IPS-NIHi7 (cell line): Measurements from ENCODE around the gene MCF2L.
"Not testable (repeated sequence)": the region's sequence is repeated elsewhere in the genome, so short reads cannot be mapped to it uniquely, and the experiment has no call there.

Experiments
- DNase-seq: peaks from one replicate; pipeline ENCODE4 v3.0.0; 2012; ENCODE audit warnings: mixed read lengths; ENCODE audit errors: extremely low spot score

Gene MCF2L

DNA sequence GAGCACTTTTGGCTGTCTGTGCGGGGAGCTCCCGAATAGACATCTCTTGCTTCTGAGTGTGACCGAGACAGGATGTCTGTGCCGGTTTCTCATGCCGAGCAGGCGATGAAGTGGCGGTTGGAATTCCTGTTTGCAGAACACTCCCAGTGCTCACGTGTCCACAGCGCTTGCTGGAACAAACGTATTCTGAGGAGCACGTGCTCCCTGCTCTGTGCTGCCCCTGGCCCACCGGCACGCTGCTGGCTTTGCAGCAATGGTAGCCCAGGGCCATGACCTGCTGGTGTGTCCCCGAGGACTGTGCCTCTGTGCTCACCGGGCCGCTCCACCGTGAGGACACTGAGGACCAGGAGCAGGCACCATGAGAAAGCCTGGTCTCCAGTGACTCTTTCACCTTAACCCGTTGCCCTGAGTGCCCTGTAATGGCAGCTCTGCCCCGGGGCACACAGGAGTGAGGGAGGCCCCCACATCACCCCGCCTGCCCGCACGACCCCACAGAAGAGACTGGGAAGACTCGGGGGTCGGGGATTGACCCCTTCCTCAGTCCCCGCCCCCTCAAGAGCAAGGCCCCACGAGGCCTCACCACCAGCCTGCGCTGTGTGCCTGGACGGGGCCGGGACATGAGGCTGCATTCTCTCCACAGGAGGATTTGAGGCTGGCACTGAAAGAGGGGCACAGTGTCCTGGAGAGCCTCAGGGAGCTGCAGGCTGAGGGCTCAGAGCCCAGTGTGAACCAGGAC lies 96.6 kb downstream of the MCF2L start:
- DNase-seq = no peak

DNA sequence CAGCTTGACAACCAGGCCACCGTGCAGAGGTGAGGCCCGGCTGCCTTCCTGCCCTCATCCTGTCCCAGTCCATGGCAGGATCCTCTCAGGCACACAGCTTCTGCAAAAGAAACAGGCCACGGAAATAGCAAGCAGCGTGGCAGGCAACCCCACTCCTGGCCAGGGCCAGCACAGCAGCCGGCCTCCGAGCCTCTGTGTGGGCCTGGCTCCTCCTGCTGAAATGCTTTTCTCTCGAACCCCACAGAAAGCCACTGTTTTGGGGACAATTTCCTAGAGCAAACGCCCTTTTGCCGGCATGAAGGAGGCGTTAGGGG lies 97.1 kb downstream of the MCF2L start:
- no peak for DNase-seq

DNA sequence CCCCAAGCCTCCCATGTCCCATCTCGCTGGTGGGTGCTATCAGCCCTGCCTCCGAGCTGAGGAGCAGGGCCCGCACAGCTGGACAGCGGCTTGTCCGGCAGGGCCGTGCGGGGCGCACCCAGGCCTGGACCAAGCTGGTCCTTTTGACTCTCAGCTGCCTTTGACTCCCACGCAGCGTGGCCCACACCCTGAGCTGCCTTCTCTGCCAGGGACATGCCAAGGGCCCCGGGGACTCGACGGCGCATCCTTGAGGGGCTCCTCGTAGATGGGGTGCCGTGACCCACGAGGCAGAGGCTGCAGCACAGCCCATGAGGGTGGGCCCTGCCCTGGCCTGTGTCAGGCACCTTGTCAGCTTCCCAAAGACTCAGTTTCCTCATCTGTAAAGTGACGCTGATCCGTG lies 97.7 kb downstream of the MCF2L start:
- no peak for DNase-seq

DNA sequence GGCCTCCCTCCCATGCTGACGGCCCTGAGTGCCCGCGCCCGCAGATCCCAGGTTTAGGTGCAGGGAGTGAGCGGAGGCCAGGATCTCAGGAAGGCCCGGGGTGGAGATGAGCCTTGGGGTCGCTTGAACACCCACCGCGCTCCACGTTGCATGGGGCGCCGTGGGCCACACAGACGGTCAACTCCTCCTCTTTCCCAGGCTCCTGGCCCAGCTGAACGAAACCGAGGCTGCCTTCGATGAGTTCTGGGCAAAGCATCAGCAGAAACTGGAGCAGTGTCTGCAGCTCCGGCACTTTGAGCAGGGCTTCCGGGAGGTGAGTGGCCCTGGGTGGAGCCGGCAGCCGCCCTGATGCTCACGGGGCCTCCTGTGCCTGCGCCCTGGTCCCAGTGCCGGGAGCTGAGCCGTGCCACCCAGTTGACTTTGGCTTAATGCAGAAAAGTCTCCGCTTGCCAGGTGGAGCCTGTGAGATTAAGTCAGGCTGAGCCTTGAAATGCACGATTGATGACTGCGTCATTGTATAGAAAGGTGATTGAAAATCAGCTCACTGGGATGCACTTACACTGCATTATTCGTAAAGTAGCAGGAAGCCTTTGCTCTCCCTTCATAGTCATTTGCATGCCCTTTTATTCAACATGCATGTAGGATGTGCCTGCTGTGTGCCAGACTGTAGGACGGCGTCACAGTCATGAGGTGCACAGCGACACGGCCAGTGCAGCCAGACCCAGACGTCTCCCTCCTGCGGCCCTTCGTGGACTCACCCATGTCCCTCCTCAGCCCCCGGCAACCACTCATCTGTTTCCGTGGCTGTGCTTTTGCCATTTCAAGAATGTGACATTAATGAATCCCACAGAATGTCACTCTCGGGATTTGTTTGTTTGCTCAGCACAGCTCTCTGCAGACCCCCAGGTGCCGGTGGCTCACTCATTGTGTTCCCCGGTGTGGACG lies 101.1 kb downstream of the MCF2L start:
- no peak for DNase-seq

DNA sequence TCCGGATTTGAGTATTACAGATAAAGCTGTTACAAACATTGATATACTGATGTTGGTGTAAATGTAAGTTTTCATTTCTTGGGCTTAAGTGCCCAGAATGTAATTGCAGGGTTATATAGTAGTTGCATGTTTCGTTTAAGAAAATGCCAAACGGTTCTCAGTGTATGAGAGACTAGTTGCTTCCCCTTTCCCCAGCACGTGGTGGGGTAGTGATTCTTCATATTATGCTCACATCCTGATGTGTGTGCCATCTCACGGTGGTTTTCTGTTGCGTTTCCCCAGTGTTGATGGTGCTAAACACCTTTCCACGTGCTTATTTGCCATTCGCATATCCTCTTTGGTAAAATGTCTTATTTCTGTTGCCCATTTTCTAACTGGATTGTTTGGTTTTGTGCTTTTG lies 101.8 kb downstream of the MCF2L start:
- DNase-seq = no peak

DNA sequence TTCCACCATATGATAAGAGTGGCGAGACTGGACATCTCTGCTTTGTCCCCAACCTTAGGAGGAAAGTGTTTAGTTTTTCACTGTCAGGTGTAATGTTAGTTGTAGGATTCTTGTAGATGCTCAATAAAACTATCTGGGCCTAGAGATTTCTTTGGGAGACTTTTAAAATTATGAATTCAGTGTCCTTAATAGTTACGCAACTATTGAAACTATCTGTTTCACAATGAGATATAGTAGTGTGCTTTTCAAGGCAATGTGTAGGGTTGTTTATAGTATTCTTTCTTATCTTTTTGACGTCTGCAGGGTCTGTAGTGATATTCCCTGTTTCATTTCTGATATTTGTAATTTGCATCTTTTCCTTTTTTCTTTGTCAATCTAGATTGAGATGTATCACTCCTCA lies 103.4 kb downstream of the MCF2L start:
- DNase-seq = no peak

DNA sequence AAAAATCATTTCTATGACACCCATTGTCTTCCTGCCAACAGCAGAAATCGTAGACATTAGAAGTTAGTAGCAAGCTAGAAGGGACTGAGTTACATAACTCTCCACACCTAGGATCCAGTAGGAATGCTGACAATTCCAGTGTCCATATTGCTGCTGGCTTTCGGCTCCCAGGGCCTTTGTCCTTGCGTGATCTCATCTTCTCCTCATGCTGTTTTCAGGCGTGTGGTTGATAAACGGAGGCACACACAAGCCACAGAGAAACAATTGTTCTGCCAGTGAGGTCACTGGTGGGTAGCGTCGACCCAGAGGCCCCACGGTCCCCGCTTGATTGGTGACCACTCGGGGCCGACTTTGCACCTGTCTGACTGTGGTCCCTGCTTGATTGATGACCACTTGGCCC lies 104.9 kb downstream of the MCF2L start:
- no peak for DNase-seq

DNA sequence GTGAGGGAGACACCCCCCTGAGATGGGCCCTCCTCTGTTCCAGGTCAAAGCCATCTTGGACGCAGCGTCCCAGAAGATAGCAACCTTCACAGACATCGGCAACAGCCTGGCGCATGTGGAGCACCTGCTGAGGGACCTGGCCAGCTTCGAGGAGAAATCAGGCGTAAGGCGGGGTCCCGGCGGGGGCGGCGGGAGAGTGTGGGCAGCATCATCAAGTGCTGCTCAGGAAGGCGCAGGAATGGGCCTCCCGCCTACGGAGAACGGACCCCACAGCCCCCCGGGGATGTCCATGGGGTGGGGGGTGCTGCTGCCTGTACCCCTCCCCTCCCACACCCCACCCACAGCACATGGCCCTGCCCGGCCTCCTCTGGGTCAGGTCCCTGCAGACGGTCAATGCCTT lies 105.4 kb downstream of the MCF2L start:
- DNase-seq = no peak

DNA sequence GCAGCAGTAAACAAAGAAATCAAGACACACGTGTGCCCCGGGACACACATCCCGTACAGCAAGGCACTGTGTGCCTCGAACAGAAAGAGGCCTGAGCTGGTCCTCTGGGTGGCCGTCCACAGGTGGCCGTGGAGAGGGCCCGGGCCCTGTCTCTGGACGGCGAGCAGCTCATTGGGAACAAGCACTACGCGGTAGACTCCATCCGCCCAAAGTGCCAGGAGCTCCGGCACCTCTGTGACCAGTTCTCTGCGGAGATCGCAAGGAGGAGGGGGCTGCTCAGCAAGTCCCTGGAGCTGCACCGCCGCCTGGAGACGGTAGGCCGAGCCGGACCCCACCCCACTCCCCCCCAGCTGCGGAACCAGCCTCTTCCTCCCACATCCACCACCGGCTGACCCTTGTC lies 105.9 kb downstream of the MCF2L start:
- no peak for DNase-seq

DNA sequence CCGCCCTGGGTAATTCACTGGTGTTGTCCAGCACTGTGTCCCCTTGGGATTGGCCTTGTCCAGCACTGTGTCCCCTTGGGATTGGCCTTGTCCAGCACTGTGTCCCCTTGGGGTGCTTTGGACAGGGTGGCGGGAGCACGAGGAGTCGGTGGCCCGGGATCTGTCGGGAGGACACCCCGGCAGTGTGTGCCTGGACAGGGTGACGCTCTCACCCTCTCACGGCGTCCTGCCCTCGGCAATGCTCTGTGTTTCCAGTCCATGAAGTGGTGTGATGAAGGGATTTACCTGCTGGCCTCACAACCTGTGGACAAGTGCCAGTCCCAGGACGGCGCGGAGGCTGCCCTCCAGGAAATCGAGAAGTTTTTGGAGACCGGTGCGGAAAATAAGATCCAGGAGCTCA lies 106.7 kb downstream of the MCF2L start:
- no peak for DNase-seq

DNA sequence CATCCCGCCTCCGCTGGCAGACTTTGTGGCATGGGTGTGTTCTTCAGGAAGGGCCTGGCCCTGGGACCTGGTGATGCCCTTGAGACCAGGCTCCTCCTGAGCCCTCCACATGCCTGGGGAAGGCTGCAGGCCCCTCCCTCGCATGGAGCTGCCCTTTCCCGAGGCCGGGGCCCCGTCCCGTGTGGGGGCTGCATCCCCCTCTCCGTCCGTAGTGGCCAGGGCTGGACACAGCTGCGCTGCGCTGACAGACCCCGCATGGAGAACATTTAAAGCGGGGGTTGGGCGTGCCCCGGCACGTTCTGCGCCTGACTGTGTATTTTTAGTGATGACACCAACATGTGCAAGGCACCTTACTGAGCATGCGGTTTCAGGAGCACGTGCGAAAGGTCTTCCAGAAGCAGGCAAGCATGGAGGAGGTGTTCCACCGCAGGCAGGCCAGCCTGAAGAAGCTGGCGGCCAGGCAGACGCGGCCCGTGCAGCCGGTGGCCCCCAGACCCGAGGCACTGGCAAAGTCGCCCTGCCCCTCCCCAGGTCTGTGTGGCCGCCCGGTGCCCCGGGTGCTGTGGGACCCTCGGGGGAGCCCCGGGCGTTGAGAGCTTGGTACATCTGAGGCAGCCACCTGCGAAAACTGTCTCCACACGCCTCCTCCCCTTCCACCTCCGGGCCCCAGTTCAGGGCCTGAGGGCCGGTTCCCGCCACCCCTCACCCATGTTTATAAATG lies 107.8 kb downstream of the MCF2L start:
- no peak for DNase-seq

DNA sequence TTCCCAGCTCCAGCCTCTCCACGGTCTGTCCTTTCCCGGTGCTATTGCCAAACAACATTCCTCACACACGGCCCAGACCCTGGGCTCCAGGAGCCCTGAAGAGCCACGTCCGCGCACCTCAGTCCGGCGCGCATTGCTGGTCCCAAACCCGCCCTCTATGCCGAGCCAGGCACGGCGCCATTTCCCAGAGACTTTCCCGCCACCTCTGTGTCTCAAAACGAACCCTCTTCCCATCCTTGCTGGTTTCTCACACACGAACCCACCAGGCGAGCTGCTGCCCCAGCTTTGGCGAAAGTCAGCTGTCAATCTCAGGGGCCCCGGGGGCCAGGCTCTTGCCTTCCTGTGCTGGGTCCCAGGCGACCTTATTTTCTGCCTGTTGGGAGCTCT lies 108.5 kb downstream of the MCF2L start:
- DNase-seq = no peak

DNA sequence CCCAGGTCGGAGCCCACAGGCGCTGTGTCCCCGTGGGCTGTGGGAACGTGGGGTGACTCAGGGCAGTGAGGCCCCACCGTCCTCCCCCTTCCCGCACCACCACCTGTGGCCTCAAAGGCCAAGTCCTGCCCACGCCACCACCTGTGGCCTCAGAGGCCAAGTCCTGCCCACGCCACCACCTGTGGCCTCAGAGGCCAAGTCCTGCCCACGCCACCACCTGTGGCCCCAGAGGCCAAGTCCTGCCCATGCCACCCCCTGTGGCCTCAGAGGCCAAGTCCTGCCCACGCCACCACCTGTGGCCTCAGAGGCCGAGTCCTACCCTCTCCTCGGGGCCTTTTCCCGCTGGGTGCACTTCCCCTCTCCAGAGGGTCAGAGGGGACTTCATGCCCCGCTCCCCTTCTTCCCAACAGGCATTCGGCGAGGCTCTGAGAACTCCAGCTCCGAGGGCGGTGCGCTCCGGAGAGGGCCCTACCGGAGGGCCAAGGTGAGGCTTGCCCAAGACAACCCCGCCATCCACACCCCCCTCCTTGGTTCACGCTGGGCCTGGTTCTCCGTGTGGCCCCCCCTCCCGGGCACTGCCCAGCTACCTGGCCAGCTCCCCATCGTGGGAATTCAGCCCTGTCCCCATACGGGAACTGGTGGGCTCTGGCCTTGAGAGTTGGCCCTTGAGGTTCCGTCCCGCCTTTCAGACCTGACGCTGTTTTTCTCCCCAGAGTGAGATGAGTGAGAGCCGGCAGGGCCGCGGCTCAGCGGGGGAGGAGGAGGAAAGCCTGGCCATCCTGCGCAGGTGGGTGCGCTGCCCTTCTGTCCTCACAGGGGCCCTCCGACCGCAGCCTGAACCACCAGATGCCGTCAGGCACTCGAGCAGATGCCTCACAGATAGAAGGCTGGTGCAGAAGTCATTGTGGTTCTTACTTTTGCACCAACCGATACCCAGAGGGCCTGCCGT lies 109.2 kb downstream of the MCF2L start:
- DNase-seq = no peak

DNA sequence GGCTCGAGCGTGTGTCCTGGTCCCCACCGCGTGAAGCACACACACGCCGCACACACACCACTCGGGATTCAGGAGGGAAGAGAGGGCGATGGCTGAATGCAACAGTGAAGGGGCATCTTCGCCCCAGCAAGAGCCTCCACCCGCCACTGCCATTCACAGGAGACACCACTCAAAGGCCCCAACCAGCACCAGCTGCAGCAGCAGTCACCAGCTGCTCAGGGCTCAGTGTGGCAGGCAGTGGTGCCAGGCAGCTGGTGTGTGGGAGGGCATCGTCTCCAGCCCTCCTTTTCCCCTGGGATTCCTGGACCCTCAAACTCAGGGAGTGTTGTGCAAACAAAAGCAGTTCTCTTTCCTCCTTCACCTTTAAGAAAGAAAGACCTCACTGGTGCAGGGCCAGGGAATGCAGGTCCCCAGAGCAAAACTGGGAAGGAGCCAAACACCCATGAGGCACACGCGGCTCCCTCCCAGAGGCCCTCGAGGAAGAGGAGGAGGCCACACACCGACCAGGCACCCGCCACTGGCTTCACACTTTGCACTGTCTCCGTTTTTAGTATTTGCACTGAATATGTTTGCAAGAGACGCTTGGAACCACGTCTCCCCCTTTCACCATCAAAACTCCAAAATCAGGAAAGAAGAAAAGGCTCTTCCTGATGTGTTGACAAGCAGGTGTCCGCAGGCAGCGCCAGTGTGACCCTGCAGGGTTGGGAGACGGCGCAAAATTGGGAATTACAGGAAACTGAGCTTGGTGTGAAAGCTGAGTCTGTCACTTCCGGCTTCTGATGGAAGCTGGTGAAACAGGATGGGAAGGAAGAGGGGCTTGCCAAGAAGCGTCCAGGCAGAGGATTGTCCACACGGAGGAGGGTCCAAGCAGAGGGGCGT lies 110.1 kb downstream of the MCF2L start:
- no peak for DNase-seq

DNA sequence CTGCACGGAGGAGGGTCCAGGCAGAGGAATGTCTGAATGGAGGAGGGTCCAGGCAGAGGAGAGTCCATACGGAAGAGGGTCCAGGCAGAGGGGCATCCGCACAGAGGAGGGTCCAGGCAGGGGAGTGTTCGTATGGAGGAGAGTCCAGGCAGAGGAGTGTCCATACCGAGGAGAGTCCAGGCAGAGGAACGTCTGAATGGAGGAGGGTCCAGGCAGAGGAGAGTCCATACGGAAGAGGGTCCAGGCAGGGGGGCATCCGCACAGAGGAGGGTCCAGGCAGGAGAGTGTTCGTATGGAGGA lies 110.7 kb downstream of the MCF2L start:
- DNase-seq = not testable (repeated sequence)

DNA sequence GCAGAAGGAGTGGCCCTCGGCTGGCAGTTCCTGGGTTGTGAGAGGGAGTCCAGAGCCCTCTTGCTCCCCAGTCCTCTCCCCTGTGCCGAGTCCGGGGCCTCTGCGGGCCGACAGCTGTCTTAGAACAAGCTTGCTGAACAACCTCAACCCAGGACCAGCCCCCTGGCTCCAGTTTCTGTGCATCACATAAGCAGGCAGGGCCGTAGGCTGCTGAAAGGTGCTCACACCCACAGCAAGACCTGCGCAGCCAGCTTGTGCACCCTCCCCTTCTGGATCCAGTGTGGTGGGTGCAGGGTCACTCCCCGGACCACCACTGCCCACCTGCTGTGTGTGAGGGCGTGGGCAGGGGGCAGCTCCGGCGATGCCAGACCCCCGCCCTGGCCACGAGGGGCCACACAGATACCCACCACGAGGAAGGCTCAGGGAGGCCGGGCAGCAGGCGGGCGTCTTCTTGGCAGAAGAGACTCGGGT lies 111.4 kb downstream of the MCF2L start:
- DNase-seq = no peak

DNA sequence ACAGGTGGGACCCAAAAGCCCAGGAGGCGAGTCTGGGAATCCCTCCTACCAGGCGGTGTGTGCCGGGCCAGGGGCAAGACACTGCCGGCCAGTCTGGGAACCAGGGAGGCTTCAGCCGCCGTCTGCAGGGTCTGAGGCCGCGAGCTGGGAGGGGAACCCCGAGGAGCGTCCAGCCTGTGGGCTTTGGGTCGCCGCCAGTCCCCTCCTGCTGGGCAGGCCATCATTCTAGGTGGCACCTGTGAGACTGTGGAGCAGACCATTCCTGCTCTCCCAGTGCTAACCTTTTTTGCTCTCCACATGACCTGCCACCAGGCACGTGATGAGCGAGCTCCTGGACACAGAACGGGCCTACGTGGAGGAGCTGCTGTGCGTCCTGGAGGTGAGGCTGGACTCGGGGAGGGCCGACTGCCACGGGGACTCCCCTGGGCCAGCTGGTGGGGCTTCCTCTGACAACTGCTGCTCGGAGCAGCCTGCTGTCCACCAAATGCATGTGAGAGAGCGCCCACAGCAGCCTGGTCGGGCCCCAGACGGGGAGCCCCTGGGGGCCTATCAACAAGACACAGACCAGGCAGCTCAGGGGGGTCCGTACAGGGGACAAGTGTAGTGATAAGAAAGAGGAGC lies 112.0 kb downstream of the MCF2L start:
- no peak for DNase-seq

DNA sequence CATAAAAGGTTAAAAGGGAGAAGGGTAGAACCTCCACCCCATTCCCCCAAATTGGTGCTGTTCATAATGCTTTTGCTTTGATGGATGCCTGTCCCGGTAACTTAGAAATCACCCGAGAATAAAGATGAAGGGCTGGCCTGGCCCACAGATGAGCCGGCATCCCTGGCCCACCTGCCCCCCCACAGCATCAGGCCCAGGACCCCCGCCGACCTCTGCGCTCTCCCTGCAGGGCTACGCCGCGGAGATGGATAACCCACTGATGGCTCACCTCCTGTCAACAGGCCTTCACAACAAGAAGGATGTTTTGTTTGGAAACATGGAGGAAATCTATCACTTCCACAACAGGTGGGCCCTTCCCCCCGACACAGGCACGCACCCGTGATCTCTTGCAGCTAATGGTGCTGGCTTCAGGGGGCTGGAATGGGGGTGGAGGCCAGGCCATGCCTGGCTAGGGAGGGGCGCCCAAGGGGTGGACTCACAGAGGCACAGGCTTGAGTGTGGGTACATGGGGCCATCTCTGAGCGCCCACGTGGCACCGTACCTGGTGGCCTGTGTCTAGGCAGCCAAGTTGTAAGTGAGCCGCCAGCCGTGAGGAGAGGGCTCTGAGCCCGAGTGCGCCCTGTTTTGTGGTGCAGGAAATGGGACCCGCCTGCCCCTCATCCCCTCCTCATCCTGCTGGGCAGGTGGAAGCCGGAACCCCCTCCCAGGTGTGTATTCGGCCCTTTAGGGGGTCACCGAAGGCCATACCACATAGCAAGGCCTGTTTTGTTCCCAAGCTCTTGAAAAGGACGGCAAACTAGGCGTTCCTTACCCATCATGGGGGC lies 113.4 kb downstream of the MCF2L start:
- DNase-seq = no peak

DNA sequence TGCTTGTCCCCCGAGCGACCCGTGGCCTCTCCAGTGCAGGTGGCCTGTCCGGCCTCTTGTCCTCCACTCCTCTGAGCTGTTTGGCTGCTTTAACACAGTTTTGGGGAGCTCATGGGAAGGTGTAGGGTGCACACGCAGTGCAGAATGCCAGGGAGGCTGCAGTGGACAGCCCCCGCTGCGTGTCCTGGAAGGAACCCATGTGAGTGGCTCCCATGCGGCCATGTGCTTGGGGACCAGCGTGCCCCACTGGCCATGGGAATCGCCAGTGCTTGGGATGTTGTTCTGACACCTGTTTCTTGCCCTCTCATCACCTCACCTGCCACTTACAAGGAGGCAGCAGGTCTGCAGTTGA lies 114.0 kb downstream of the MCF2L start:
- no peak for DNase-seq
